ENCODE data around the gene ZSWIM6.
A peak's percentile ranks its signal among the peaks of the same experiment; 100 is the strongest.

The ZSWIM6 gene

DNA sequence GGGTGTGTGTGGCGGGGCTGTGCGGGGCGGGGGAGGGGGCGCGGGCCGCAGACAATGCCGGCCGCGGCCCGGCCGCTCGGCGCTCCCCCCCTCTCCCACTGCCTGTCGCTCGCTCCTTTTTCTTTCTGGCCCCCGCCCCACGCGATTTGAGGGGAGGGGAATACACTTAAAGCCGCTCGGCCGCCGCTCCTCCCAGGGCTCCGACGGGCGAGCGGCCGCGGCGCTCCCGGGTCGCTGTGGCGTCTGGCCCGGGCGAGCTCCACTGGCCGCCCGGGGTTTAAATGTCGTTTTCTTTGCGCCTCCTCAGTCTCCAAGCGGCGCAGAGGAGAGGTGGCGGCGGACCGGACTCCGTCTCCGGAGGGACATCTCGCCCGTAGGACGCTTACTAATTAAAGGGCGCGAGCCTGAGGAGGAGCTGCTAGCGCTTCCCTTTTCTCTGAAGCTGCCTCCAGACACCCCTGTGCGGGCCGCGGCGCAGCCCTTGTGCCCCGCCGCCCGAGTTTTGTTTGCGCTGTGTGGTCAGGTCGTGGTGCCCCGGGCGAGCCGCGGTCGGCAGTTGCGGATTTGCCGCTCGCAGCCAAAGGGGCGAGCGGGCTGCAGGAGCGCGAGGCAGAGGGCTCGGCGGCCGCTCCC, 1.4 kb downstream of the ZSWIM6 start:
- DNase-seq, result no peak

DNA sequence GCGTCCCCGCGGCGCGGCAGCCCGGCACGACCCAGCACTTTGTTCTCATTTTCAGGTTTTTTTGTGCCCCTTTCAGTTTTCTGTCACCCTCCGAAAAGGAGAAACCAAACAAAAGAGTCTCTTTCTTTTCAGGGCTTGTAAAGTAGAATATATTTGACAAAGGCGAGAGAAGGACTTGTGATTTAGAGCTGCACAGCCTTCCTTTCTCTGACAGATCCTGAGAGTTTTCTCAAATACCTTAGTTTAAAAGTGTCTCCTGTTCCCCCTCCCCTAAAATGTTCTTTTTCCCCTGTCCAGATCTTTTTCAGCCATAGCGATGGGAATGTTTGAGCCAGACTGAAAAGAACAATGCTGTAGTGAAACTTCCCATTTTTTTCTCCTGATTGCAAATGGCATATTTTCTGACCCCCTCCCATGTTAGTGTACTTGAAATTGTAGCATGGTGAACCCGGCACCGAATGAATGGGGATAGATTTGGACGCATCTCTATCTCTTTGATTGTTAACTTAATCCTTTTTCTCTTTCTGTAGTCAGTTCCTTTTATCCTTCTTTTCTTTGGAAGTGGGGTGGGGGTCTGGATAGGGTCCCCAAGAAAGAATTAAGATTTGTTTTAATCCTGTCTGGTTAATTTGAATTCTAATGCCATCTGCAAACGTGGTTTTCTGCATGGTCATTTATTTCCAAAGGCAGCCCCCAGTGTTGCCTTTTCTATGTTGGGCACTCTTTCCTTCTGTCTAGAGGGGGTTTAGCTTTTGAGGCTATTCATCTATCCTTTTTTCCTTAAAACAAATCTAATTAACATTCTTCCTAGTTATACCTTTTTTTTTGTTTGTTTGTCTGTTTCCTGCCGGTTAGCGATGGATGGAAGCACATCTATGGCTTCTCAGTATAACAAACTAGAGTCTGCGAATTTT, 2.2 kb downstream of the ZSWIM6 start:
- no peak for DNase-seq

DNA sequence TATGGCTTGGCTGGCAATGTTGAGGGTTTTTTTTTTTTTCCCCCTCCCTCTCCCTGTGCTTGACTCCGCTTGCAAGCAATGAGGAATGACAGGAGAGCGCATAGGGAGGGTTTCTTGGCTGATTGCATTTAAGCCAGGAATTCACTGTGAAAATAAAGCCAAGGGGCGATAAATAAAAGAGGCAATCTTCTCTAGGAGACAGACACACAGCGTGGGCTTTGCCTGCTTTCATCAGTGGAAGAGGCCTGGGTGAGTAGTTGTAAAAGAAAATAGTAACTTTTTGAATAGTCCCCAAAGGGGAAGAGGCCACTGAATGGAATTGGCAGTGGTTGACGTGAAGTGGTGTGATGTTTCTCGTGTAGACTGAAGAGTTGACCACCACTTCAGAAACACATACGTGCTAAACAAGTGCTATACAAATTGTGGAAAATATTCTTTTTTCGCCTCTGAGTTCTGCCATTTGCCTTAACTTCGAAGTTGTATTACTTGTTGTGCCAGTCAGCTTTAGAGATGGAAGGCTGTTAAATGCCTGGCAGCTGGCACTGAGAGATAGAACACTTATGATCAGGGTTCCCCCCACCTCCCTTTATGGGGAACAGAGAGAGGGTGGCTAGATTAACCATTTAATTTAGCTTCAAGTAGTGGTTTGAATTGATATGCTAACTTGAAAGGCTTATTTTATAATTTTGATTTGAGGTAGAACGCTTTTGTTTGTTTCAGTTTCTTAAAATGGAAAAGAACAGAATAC, 3.0 kb downstream of the ZSWIM6 start:
- peak; percentile 1 for DNase-seq

DNA sequence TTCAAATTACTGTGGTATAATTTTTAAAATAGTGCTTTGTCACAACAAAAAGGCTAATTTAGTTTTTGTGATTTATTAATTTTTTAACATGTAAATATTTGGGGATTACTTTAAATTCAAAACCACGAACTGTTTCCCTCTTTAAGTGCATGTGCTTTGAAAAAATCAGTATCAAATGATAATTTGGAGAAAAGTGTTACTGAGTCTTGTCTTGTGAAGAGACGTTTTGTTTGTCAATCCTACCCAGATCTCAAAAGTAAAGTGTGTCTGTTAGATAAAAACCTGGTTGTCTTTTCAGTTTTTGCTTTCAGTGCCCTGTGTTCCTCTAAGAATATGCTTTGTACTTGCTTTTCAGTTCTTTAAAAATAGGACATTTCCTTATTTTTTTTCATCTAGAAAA, 7.7 kb downstream of the ZSWIM6 start:
- no peak for DNase-seq

DNA sequence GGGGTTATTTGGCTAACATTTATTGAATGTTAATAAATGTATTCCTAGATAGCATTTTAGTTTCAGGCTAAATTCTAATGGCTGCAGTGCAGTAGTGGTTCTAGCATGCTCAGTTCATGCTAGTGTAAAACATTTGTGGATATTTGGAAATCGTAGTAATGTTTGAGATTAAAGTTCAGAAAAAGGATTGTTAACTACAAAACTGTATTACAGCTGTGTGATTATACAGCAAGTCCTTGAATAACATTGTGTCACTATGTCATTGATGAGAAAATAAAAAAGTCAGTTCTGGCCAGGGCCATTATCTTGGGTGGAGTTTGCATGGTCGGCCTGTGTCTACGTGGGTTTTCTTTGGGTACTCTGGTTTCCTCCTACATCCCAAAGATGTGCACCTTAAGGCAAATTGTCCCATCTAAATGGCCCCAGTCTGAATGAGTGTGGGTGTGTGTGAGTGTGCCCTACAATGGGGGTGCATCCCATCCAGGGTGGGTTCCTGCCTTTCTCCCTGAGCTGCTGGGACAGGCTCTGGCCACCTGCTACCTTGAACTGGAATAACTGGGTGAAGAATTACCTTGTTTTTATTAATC, 8.8 kb downstream of the ZSWIM6 start:
- no peak for DNase-seq

DNA sequence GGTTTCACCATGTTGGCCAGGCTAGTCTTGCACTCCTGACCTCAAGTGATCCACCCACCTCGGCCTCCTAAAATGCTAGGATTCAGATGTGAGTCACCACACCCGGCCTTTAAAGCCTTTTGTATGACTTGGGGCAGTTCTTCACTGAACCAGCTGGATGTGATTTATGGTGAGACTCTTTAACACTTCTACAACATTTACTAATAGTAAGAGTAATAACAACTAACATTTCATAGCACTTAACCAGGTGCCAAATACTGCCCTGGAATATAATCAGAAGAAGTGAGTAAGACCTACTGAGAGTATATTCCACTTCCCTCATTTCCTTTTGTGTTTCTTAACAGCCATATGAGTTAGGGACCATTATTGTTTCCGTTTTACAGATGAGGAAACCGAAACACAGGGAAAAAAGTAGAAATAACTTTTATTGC, 10.0 kb downstream of the ZSWIM6 start:
- DNase-seq, result no peak

DNA sequence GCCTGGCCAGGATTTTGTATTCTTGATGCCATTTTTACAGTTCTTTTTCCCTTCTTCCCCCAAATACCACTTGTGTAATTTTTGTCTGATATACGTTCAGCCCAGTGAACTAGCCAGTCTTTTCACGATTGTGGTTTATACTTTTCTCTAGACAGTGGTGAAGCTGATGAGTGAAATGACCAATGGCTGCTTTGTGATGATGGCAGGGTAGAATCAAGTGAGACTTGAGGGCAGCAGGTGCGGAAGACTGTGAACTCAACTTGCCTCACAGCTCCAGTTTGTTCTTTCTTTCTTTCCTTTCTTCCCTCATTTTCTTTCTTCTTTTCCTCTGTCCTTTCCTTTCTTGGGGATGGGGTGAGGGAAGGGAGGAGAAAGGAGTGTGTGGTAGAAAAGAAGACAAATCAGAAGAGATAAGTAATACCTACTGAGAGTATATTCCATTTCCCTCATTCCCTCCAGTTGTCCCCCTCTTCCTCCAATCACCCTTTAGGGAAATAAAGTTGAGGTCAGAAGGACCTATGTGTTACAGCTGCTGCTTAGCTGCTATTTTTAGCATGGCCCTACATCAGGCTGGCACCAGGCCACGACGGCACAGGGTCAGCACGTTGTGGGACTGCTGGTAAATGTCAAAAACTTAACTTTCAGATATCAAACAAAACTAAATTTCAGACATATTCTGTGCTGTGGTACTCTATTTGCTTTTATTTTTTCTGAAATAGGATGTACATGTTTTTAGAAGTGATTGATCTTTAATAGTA, 12.3 kb downstream of the ZSWIM6 start:
- no peak for DNase-seq

DNA sequence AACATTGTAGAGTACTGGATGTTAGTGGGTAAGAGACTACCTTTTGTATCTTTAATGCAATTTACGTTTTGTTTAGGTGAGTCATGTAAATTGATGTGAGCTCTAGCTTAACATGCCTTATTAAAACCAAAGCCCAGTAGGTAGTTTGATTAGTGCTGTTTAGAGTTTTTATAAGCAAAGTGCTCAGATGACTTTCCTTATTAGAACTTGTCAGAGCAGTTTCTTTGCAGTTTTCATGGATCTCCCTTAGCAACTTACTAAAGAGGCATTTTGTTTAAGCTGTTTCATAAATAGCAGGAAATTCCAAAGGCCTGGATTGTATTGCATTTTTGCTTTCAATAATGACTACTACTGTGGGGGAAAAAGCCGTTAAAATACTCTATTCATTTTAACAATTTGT, 14.5 kb downstream of the ZSWIM6 start:
- no peak for DNase-seq

DNA sequence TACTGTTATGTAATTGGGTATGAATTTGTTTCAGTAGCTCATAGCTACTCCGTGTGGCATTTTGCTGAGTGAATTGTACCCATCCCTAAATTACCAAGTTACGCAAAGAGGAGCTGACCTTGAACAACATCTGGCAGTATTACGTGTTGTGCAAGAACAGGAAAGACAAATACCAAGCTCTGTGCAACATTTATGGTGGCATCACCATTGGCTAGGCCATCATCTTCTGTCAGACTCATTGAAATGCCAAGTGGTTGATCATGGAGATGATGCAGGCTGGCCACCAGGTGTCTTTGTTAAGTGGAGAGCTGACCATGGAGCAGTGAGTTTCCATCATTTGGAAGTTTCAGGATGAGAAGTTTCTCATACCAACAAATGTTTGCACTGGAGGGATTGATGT, 15.0 kb downstream of the ZSWIM6 start:
- no peak for DNase-seq

DNA sequence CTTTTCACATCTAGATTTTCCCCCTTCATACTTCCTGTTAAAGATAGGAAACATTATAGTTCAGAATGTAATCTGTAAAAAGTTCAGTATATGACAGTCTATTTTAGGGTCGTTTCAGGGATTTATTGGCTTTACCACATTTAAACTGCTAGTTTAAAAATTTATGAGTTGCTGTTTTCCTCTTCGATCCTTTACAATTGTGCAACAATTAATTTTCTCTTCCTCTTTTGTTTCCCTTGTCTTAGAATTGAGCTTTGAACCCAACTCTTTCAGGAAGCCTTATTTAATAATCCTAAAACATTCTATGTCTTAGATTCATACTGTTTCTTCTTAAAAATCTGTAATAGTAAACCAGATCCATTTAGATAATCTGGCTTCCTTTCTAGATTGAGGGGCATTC, 16.4 kb downstream of the ZSWIM6 start:
- DNase-seq, result no peak

DNA sequence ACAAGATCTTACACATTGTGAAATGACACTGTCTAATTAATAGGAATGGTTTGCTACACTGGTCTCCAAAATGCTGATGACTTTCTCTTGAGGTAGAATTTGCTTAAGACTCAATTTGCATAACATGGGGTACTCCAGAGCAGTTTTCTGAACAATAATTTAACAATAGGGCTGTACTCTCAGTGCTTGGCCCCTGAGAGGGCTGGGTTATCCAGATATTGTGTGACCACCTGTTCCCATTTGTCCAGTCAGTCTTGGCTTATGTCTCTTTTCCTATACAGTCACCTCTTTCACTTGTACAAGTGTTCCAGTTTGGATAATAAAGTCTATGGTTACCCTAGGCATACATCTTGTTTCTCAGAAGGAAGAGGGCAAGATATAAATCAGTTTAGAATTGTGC, 17.9 kb downstream of the ZSWIM6 start:
- DNase-seq, result no peak

DNA sequence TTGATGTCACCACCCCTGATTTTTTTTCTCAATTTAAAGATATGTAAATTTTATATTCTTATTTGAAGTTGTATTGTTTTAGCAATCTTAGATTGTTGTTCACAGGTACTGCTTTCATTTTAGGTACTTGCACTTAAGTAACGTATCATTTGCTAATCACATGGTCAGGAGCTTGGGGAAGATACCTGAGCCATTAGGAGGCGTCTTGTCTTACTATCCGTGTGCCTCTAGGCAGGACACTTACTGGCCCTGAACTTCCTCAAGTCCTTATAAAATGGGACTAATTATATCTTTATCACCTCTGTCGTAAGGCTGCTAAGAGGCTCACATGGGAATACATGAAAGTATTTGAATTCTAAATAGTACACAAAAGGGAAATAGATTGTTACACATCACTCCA, 18.5 kb downstream of the ZSWIM6 start:
- DNase-seq, result no peak

DNA sequence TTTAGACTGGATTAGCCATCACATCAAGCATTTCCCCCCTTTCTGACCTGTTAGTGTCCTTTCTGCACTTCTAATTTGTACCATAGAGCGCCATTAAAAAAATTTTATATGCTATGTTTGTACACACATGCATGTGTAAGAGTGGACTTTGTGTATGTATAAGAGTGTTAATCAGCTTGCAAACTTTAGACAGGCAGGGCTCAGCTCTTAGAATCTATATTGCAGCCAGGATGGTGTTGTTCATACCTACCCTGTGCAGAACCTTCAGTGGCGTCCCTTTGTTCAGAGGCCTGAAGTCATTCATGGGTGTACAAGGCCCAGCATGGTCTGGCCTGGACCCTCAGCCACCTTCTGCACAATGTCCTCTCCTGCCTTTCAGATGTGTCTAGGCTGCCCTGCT, 19.7 kb downstream of the ZSWIM6 start:
- DNase-seq, result no peak

DNA sequence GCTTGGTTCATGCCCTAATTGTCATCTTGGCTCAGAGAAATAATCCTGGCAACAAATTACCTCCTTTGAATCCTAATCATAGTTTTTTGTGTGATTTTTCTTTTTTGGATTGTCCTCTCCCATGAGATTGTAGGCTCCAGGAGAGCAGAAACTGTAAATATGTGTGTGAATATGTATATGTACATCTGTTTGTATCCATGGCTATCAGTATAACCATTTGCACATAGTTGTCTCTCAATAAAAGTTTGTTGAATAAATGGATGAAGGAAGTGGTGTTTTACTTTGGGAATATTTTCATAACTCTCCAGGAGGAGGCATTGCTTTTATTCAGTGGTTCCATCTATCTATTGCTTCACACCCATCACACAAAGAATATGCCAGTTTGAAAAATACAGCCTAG, 20.1 kb downstream of the ZSWIM6 start:
- DNase-seq, result no peak

DNA sequence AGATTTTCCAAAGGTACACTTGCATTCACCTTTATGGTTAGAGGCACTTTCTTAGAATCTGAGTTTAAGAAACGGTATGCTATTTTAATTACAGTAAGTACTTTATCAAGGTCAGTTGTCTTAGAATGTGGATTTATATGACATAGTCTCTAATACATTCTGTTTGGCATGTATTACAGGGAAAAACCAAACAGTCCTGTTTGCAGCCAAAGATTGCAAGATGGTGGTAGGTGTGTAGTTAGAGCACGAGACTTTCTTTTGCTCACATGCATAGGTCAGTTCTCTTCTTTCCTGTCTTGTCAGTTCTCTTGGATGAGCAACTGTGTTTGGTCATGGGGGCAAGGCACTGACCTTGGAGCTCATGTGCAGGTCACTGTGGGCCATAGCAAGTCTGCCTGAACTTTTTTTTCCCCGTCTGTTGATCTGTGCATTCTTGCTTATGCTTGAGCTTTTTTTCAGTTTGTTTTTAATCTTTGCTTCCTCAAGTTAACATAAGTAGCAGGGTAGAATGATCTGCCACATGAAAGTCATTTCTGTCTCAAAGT, 20.6 kb downstream of the ZSWIM6 start:
- no peak for DNase-seq

DNA sequence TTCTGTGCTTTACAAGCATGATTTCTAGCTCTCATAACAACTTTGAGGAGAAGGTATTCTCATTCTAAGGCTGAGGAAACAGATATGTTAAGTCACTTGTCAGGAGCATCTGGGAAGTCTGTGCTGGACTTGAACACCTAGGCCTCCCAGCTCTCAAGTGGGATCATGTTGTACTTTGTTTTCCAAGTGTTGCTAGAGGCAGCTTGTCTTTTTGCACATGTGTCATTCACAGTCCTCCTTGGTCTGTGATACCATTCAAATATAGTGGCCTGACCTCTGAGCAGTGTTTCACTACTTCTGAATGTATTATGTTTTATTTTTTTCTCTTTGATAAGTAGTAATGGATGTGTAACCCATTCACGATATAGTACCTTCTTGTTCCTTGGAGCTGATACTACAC, 21.2 kb downstream of the ZSWIM6 start:
- no peak for DNase-seq

DNA sequence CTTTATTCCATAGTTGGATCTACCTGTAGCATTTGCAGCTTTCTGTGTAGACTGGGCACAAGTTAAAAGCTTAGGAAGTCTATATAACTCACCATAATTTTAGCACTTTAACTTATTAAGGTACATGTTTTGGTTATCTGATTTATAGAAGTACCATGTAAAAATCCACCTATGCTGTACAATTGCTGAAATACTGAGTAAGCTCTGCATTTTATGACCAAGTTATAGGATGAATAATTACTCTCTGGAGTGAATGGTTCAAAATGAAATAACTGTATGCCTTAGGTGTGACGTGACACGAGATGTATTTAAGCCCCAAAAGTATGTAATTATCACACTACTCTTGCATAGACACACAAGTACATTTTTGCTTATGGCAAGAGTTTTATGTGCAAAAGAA, 22.1 kb downstream of the ZSWIM6 start:
- no peak for DNase-seq

DNA sequence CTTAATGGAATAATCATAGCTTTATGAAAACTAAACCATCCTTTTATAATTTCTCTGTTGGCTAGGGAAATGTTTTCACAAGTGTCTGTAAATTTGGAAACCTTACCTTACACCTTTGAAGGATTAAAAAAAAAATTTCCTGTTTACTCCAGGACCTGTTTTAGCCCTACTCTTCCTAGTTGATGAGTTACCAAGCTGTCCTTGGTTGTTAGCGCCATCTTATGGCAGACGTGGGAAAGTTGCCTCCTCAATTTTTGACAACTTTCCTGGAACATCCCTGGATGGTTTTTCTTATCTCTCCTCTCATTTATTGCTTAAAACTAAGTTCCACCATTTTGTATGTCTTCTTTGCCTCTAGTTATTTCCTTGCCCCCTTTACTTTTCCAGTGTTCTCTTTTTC, 25.7 kb downstream of the ZSWIM6 start:
- no peak for DNase-seq

DNA sequence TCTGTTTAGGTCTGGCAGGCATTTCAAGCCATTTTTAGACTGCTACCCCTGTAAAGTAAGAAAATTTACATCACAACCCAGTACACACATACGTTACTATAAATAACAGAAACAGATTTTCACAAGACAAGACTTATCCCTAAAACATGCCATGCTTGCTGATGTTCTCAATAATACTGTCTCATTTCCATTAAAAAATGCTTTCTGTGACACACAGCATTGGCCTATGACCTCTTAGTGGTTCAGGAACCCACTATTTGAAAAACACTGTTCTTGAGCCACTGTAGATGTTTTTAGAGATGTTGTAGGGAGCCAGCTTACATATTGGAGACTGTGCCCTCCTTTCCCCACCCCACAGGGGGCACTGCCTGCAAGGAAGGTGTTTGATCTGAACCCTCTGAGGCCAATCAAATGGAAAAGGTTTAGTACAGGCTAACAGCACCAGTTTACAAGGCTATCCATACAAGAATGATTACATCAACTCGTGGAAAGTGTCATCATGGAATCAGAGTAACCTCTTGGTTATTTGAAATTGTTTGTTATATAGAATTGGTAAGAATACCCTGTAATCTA, 30.8 kb downstream of the ZSWIM6 start:
- no peak for DNase-seq

DNA sequence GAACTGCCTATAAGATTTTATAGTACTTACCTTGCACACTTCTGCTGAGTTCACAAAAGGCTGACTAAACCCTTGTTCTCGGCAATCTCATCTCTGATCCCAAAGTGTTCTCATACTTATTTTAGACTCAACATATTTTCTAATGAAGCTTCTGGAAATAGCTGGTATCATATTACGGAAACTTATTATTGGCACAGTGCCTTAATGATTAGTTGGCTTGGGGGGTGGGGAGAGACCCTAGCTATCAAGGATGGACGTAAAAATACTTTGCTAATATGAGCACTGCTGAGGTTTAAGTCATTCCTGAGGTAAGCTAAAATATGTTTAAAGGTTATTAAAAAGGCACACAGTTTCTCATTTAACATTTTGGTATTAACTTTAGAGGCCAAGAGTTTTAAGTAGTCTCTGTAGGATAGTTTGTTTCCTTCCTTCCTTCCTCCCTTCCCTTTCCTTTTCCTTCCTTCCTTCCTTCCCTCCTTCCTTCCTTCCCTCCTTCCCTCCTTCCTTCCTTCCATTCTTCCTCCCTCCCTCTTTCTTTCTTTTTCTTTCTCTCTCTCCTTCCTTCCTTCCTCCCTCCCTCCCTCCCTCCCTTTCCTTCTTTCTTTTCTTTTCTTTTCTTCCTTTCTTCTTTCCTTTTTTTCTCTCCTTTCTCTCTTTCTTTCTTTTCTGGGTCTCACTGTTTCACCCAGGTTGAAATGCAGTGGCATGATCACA, 31.5 kb downstream of the ZSWIM6 start:
- DNase-seq, result no peak

DNA sequence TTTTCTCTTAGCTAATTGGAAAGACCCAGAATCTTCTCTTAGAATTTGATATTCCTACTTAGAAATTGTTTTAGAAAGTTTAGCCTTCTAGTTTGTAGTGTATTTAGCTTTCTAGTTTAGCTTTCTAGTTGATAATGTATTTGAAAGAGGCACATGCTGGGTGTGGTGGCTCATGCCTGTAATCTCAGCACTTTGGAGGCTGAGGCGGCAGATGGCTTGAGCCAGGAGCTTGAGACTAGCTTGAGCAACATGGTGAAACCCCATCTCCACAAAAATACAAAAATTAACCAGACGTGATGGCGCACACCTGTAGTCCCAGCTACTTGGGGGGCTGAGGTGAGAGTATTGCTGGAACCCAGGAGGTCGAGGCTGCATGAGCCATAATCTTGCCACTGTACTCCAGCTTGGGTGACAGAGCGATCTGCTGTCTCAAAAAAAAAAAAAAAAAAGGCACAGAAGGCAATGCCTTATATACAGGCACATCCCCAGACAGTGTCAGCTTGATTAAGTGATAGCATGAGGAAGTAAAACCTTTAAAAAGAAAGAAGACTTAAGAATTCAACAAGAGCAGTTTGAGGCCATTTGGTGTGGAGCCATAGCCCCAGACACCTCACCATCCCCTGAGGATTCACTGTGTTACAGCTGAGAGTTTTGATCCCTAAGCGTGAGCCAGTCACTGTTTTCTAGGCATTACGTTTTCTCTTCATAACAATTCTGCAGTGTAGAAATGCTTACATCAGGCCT, 34.6 kb downstream of the ZSWIM6 start:
- no peak for DNase-seq
